Hepatocyte (in vitro differentiated cells): ENCODE measurements around the gene B4GALT2.

ENCODE experiments used
- EZH2phosphoT487 ChIP-seq: fragments of 200-600 bp; sonication (generic); IDR thresholded peaks from one replicate; pipeline ENCODE4 v1.6.1; 2018; ENCODE audit warnings: antibody characterized with exemption, mild to moderate bottlenecking, low read depth, moderate library complexity; ENCODE audit not compliant: unreplicated experiment, severe bottlenecking
- TF ChIP-seq, protein P1 (sequence below): fragments of 200-600 bp; sonication (generic); IDR thresholded peaks from 2 replicates; pipeline ENCODE4 v1.5.1; 2016; ENCODE audit warnings: antibody characterized with exemption, mild to moderate bottlenecking; ENCODE audit not compliant: poor library complexity

DNA sequence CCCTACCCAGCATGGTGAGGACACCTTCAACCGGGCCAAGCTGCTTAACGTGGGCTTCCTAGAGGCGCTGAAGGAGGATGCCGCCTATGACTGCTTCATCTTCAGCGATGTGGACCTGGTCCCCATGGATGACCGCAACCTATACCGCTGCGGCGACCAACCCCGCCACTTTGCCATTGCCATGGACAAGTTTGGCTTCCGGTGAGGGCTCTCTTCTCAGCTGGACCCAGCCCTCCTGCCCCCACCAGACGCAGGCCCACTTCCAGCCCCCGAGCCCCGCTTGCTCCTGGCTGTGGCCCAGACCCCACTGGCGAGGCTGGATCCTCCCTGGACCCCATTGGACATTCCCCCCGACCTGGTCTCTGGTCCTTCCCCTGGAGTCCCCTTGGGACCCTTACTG, 5.8 kb downstream of the B4GALT2 start:
- TF ChIP-seq, protein P1, sequence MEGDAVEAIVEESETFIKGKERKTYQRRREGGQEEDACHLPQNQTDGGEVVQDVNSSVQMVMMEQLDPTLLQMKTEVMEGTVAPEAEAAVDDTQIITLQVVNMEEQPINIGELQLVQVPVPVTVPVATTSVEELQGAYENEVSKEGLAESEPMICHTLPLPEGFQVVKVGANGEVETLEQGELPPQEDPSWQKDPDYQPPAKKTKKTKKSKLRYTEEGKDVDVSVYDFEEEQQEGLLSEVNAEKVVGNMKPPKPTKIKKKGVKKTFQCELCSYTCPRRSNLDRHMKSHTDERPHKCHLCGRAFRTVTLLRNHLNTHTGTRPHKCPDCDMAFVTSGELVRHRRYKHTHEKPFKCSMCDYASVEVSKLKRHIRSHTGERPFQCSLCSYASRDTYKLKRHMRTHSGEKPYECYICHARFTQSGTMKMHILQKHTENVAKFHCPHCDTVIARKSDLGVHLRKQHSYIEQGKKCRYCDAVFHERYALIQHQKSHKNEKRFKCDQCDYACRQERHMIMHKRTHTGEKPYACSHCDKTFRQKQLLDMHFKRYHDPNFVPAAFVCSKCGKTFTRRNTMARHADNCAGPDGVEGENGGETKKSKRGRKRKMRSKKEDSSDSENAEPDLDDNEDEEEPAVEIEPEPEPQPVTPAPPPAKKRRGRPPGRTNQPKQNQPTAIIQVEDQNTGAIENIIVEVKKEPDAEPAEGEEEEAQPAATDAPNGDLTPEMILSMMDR: no peak
- TF ChIP-seq EZH2phosphoT487: no peak
